ENCODE measurements around the gene CARD16. TPM values are rescaled to one million over a fixed set of nuclear protein-coding genes. Genes with fewer than 3 reads are reported as not detected.
"Not testable (repeated sequence)": the region's sequence is repeated elsewhere in the genome, so short reads cannot be mapped to it uniquely, and the experiment has no call there.

The CARD16 gene
- total RNA-seq, 1 experiment from 2014 or later = 8.8 TPM

- H3K36me3 Mint-ChIP-seq (ENCODE audit: insufficient read depth, unreplicated experiment) = no peaks in the 10 kb centered on the region
- DNase-seq = no peak
- H3K27ac Mint-ChIP-seq (ENCODE audit: unreplicated experiment) = no peak overlapping the region
- no peaks in the 10 kb centered on the region for H3K9me3 Mint-ChIP-seq (ENCODE audit: low read depth, unreplicated experiment)
- BruUV-seq (replicated peaks) = no TSS peak
- no peaks in the 10 kb centered on the region for H3K4me1 Mint-ChIP-seq (ENCODE audit: low read depth, unreplicated experiment)
- no peaks in the 10 kb centered on the region for H3K27me3 Mint-ChIP-seq (ENCODE audit: unreplicated experiment)
- H3K4me3 Mint-ChIP-seq (ENCODE audit: low read depth, unreplicated experiment) = no peak overlapping the region
- no peak for TF ChIP-seq CTCF (IDR thresholded peaks at IDR 0.05; ENCODE audit: unreplicated experiment)
- CTCF ChIA-PET = no interaction called here
- intact Hi-C loops (cut with micrococcal nuclease; ENCODE audit: unreplicated experiment) = no loop called here
Observed at GRCh38 chr11:105078283-105078682, 33.1 kb upstream of the CARD16 start.

GRCh38 chr11:105077141-105077790 is 32.1 kb upstream of the CARD16 start:
- BruUV-seq (replicated peaks); H3K4me3 Mint-ChIP-seq (ENCODE audit: low read depth, unreplicated experiment); H3K27me3 Mint-ChIP-seq (ENCODE audit: unreplicated experiment); CTCF ChIA-PET; DNase-seq; H3K9me3 Mint-ChIP-seq (ENCODE audit: low read depth, unreplicated experiment); H3K36me3 Mint-ChIP-seq (ENCODE audit: insufficient read depth, unreplicated experiment); H3K4me1 Mint-ChIP-seq (ENCODE audit: low read depth, unreplicated experiment); H3K27ac Mint-ChIP-seq (ENCODE audit: unreplicated experiment); intact Hi-C loops (cut with micrococcal nuclease; ENCODE audit: unreplicated experiment): not testable (repeated sequence)

- no peak overlapping the region for H3K27ac Mint-ChIP-seq (ENCODE audit: unreplicated experiment)
- no TSS peak for BruUV-seq (replicated peaks)
- no peak for TF ChIP-seq CTCF (IDR thresholded peaks at IDR 0.05; ENCODE audit: unreplicated experiment)
Observed at GRCh38 chr11:105074166-105074530, 29.0 kb upstream of the CARD16 start.

GRCh38 chr11:105073456-105074165 is 28.5 kb upstream of the CARD16 start:
- no peak overlapping the region for H3K4me3 Mint-ChIP-seq (ENCODE audit: low read depth, unreplicated experiment)
- H3K36me3 Mint-ChIP-seq (ENCODE audit: insufficient read depth, unreplicated experiment) = no peaks in the 10 kb centered on the region
- intact Hi-C loops (cut with micrococcal nuclease; ENCODE audit: unreplicated experiment) = no loop called here
- DNase-seq = no peak
- CTCF ChIA-PET = no interaction called here
- H3K27me3 Mint-ChIP-seq (ENCODE audit: unreplicated experiment) = no peaks in the 10 kb centered on the region
- no peak for TF ChIP-seq CTCF (IDR thresholded peaks at IDR 0.05; ENCODE audit: unreplicated experiment)
- H3K27ac Mint-ChIP-seq (ENCODE audit: unreplicated experiment) = no peak overlapping the region
- H3K4me1 Mint-ChIP-seq (ENCODE audit: low read depth, unreplicated experiment) = no peaks in the 10 kb centered on the region
- no TSS peak for BruUV-seq (replicated peaks)
- H3K9me3 Mint-ChIP-seq (ENCODE audit: low read depth, unreplicated experiment) = no peaks in the 10 kb centered on the region

More at GRCh38 chr11:105074166-105074530, 29.0 kb upstream of the CARD16 start:
- Mint-ChIP-seq H3K4me1 (ENCODE audit: low read depth, unreplicated experiment) (no peaks in the 10 kb centered on the region), H3K27me3 (ENCODE audit: unreplicated experiment) (no peaks in the 10 kb centered on the region), H3K4me3 (ENCODE audit: low read depth, unreplicated experiment) (no peak overlapping the region), H3K36me3 (ENCODE audit: insufficient read depth, unreplicated experiment) (no peaks in the 10 kb centered on the region), H3K9me3 (ENCODE audit: low read depth, unreplicated experiment) (no peaks in the 10 kb centered on the region)
- intact Hi-C loops (cut with micrococcal nuclease; ENCODE audit: unreplicated experiment) = no loop called here
- DNase-seq = no peak
- CTCF ChIA-PET = no interaction called here

- H3K9me3 Mint-ChIP-seq (ENCODE audit: low read depth, unreplicated experiment); DNase-seq; H3K27me3 Mint-ChIP-seq (ENCODE audit: unreplicated experiment); CTCF ChIA-PET; BruUV-seq (replicated peaks); H3K4me1 Mint-ChIP-seq (ENCODE audit: low read depth, unreplicated experiment); intact Hi-C loops (cut with micrococcal nuclease; ENCODE audit: unreplicated experiment); H3K36me3 Mint-ChIP-seq (ENCODE audit: insufficient read depth, unreplicated experiment); H3K4me3 Mint-ChIP-seq (ENCODE audit: low read depth, unreplicated experiment); H3K27ac Mint-ChIP-seq (ENCODE audit: unreplicated experiment): not testable (repeated sequence)
Observed at GRCh38 chr11:105072080-105072479, 26.9 kb upstream of the CARD16 start.
